HepG2 (cell line): ENCODE data around the gene PTGDS. TPM values are rescaled to one million over a fixed set of nuclear protein-coding genes. Genes with fewer than 3 reads are reported as not detected.

Source experiments
- ARNTL ChIP-seq: sonication (generic); formaldehyde crosslinking; IDR thresholded peaks from 2 replicates; pipeline ENCODE4 v1.4.0; 2020; ENCODE audit warnings: mild to moderate bottlenecking, missing genetic modification reagents
- BHLHE40 ChIP-seq: IDR thresholded peaks from 2 replicates; pipeline ENCODE4 v1.6.1; 2011; ENCODE audit warnings: low read length, improper control_type of control experiment
- CEBPZ ChIP-seq: IDR thresholded peaks from 2 replicates; pipeline ENCODE4 v1.6.1; 2012; ENCODE audit warnings: low read length, improper control_type of control experiment
- DNMT3B ChIP-seq: conservative IDR thresholded peaks from 2 replicates; pipeline ENCODE4 v1.6.1; 2016; ENCODE audit warnings: missing biosample characterization, control low read depth
- FOXA3 ChIP-seq: IDR thresholded peaks from 2 replicates; pipeline ENCODE4 v1.6.1; 2016; ENCODE audit warnings: missing genetic modification reagents, missing compliant biosample characterization
- FOXO1 ChIP-seq: sonication (generic); formaldehyde crosslinking; IDR thresholded peaks from 2 replicates; pipeline ENCODE4 v1.4.0; 2020; ENCODE audit warnings: missing genetic modification reagents
- GATAD2A ChIP-seq: IDR thresholded peaks from 2 replicates; pipeline ENCODE4 v1.6.1; 2016
- GMEB1 ChIP-seq: sonication (generic); formaldehyde crosslinking; IDR thresholded peaks from 2 replicates; pipeline ENCODE4 v1.5.1; 2020; ENCODE audit warnings: missing genetic modification reagents, mild to moderate bottlenecking, borderline replicate concordance
- HDAC1 ChIP-seq: sonication (generic); formaldehyde crosslinking; IDR thresholded peaks from 2 replicates; pipeline ENCODE4 v1.5.1; 2020; ENCODE audit warnings: mild to moderate bottlenecking, missing genetic modification reagents
- MAF1 ChIP-seq: sonication (generic); formaldehyde crosslinking; IDR thresholded peaks from 2 replicates; pipeline ENCODE4 v1.5.0; 2020; ENCODE audit warnings: missing genetic modification reagents, borderline replicate concordance
- SIX1 ChIP-seq: sonication (generic); formaldehyde crosslinking; IDR thresholded peaks from 2 replicates; pipeline ENCODE4 v1.4.0; 2020; ENCODE audit warnings: missing genetic modification reagents, borderline replicate concordance
- ZBTB1 ChIP-seq: sonication (generic); formaldehyde crosslinking; IDR thresholded peaks from 2 replicates; pipeline ENCODE4 v1.4.0; 2020; ENCODE audit warnings: missing genetic modification reagents, borderline replicate concordance
- ZBTB2 ChIP-seq: sonication (generic); formaldehyde crosslinking; IDR thresholded peaks from 2 replicates; pipeline ENCODE4 v1.8.0; 2022; ENCODE audit warnings: low read depth, missing genetic modification reagents
- ZFP36L2 ChIP-seq: sonication (generic); formaldehyde crosslinking; IDR thresholded peaks from 2 replicates; pipeline ENCODE4 v1.4.0; 2020; ENCODE audit warnings: missing genetic modification reagents
- ZNF275 ChIP-seq: sonication (generic); formaldehyde crosslinking; IDR thresholded peaks from 2 replicates; pipeline ENCODE4 v1.8.0; 2022; ENCODE audit warnings: missing genetic modification reagents, mild to moderate bottlenecking, inconsistent platforms, borderline replicate concordance
- ZNF280B ChIP-seq: sonication (generic); formaldehyde crosslinking; IDR thresholded peaks from 2 replicates; pipeline ENCODE4 v1.5.0; 2020; ENCODE audit warnings: missing genetic modification reagents, mild to moderate bottlenecking, borderline replicate concordance
- ZNF343 ChIP-seq: sonication (generic); formaldehyde crosslinking; IDR thresholded peaks from 2 replicates; pipeline ENCODE4 v1.4.0; 2020; ENCODE audit warnings: mild to moderate bottlenecking, missing genetic modification reagents
- ZNF44 ChIP-seq: sonication (generic); formaldehyde crosslinking; IDR thresholded peaks from 2 replicates; pipeline ENCODE4 v1.5.1; 2020; ENCODE audit warnings: mild to moderate bottlenecking, missing genetic modification reagents
- ZNF552 ChIP-seq: sonication (generic); formaldehyde crosslinking; IDR thresholded peaks from 2 replicates; pipeline ENCODE4 v1.9.0; 2022; ENCODE audit warnings: missing genetic modification reagents, mild to moderate bottlenecking, borderline replicate concordance
- ZNF7 ChIP-seq: IDR thresholded peaks from 2 replicates; pipeline ENCODE4 v1.6.1; 2016; ENCODE audit warnings: missing biosample characterization, missing genetic modification reagents
- ZNF749 ChIP-seq: sonication (generic); formaldehyde crosslinking; IDR thresholded peaks from 2 replicates; pipeline ENCODE4 v1.8.0; 2022; ENCODE audit warnings: mild to moderate bottlenecking, missing genetic modification reagents, moderate library complexity, borderline replicate concordance
- polyA plus RNA-seq, 8 experiments: library from polyadenylated mRNA; depleted of rRNA in 3 of 8; stranded (reverse) in 7 of 8; unstranded in 1 of 8; fragments of >200 nt; fragmentation: Illumina TruSeq in 4 of 8; extraction: Trizol in 4 of 8; gene quantifications; 2 replicates each; pipeline versions ENCODE4 v1.2.1 to v1.2.3, GENCODE V29; 2011 to 2016; ENCODE audit warnings: low read depth in 4 of 8, missing spikeins in 1 of 8, mixed read lengths in 1 of 8; ENCODE audit not compliant: insufficient read depth in 1 of 8
- total RNA-seq, 5 experiments: library from RNA; depleted of rRNA; stranded (reverse); fragments of >200 nt; fragmentation: Illumina TruSeq; extraction: Trizol; gene quantifications; 2 replicates each; pipeline ENCODE4 v1.2.3, GENCODE V29; 2016; ENCODE audit warnings: low read depth in 1 of 5

Gene PTGDS
- total and polyA plus RNA-seq, 2 of the 13 experiments (the other 11 are each of a cell fraction or from before 2014, with no cell fraction given): 0.33 to 0.50 TPM

GRCh38 chr9:136996361-136997292 is 19.3 kb downstream of the PTGDS start, which contains the start of gene CLIC3 (continued):
- peak; percentile 4; the same call in 1 of the 2 replicates for TF ChIP-seq GMEB1
- no peak for TF ChIP-seq FOXO1 (CRISPR knock-in tag)
- TF ChIP-seq SIX1 (CRISPR knock-in tag): no peak
- no peak for TF ChIP-seq ZNF552 (CRISPR knock-in tag)
- no peak for TF ChIP-seq ZFP36L2 (CRISPR knock-in tag)
- TF ChIP-seq ZBTB1 (CRISPR knock-in tag): no peak
- no peak for TF ChIP-seq MAF1
- no peak for TF ChIP-seq GATAD2A (CRISPR knock-in tag)
- TF ChIP-seq ZNF275 (CRISPR knock-in tag): no peak
- no peak for TF ChIP-seq ZBTB2
- no peak for TF ChIP-seq FOXA3
- TF ChIP-seq ZNF280B (CRISPR knock-in tag): no peak
- TF ChIP-seq ZNF343: no peak
- no peak for TF ChIP-seq CEBPZ
- no peak for TF ChIP-seq DNMT3B (CRISPR knock-in tag)
- TF ChIP-seq ZNF749 (CRISPR knock-in tag): no peak
- TF ChIP-seq BHLHE40: no peak
- TF ChIP-seq HDAC1 (CRISPR knock-in tag): no peak
- no peak for TF ChIP-seq ZNF44 (CRISPR knock-in tag)
- no peak for TF ChIP-seq ZNF7
- no peak for TF ChIP-seq ARNTL (CRISPR knock-in tag)
